Measurements from ENCODE around the gene ATL2. TPM values are rescaled to one million over a fixed set of nuclear protein-coding genes. Genes with fewer than 3 reads are reported as not detected.

The ATL2 gene
- total and polyA plus RNA-seq, 2 donors (not counting 3 experiments of a cell fraction or from before 2014, with no cell fraction given) = 23.9 to 45.5 TPM

DNA sequence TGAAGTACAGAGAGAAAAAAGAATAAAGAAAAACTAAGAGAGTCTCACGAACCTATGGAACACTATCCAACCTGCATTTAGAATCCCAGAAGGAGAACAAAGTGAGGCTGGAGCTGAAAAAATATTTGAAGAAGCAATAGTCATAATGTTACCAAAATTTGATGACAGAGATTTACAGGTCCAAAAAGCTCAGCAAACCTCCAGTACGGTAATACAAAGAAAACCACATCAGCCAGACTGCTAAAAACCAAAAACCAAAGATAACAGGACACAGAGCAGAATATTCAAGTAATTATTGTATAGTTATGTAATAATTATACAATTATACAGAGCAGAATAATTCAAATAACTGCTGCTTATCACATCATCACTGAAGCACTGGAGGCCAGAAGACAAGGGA is 23.7 kb downstream of the ATL2 start:
- no peak for FAIRE-seq
- H3K9me3 ChIP-seq (replicated peaks; ENCODE audit: control insufficient read depth, insufficient read depth, low read length) = no peaks in the 10 kb centered on the region
- H3K4me1 ChIP-seq (ENCODE audit: control insufficient read depth, extremely low read depth, insufficient read depth, low read length) = no peaks in the 10 kb centered on the region
- POLR2A ChIA-PET = no interaction called here
- CTCF ChIA-PET = interaction anchor here (1.0 to 1.3 kb wide), 4 partner anchors 13 to 250 kb away, joined by 3 to 4 read pairs (median 4); no protein-coding TSS in a partner anchor
- H3K79me2 ChIP-seq (ENCODE audit: control insufficient read depth, insufficient read depth, low read length) = peaks cover 72% of the 10 kb centered on the region
- dilution Hi-C loops (cut with MboI; ENCODE audit: extremely low pct_ligation_motif_present, low sequenced_read_pairs) (no loop called here), intact Hi-C loops (cut with micrococcal nuclease) (no loop called here)
- TF ChIP-seq POLR2AphosphoS5 (IDR thresholded peaks at IDR 0.05; ENCODE audit: insufficient read depth, low read depth, low read length) = no peak
- TF ChIP-seq, protein P1, sequence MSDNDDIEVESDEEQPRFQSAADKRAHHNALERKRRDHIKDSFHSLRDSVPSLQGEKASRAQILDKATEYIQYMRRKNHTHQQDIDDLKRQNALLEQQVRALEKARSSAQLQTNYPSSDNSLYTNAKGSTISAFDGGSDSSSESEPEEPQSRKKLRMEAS (IDR thresholded peaks at IDR 0.05; ENCODE audit: insufficient read depth, insufficient read length) = no peak
- no peak for TF ChIP-seq FOS (IDR thresholded peaks at IDR 0.05; ENCODE audit: borderline replicate concordance, insufficient read depth, low read length)
- TF ChIP-seq EZH2 (IDR thresholded peaks at IDR 0.05; ENCODE audit: borderline replicate concordance, low read depth, low read length, severe bottlenecking) = no peak
- no peak for TF ChIP-seq MYC (IDR thresholded peaks at IDR 0.05; ENCODE audit: low read depth, low read length)
- H3K27ac ChIP-seq (ENCODE audit: insufficient read depth, low read depth, low read length) = no peak overlapping the region
- no peak overlapping the region for H3K9ac ChIP-seq (replicated peaks; ENCODE audit: extremely low read depth, insufficient read depth, low read length)
- H2AFZ ChIP-seq (ENCODE audit: low read depth, low read length) = no peak overlapping the region
- no peaks in the 10 kb centered on the region for H3K36me3 ChIP-seq (ENCODE audit: control insufficient read depth in 2 of 2, extremely low read depth in 1 of 2, insufficient read depth in 2 of 2, low read length in 2 of 2)
- no peak for DNase-seq (ENCODE audit: low read depth, low spot score)
- no peaks in the 10 kb centered on the region for H4K20me1 ChIP-seq (replicated peaks; ENCODE audit: control insufficient read depth, extremely low read depth, insufficient read depth, low read length)
- no peaks in the 10 kb centered on the region for H3K9me1 ChIP-seq (replicated peaks; ENCODE audit: control insufficient read depth, extremely low read depth, insufficient read depth, low read length)
- H3K4me2 ChIP-seq (ENCODE audit: insufficient read depth, low read length) = no peak overlapping the region
- no peaks in the 10 kb centered on the region for H3K27me3 ChIP-seq (ENCODE audit: control insufficient read depth in 2 of 2, insufficient read depth in 2 of 2, low read length in 2 of 2)
- H3K4me3 ChIP-seq (replicated peaks in 1 of 3; ENCODE audit: insufficient read depth in 1 of 3, low read depth in 1 of 3, low read length in 3 of 3) = no peak overlapping the region
- BruUV-seq (replicated peaks) = no TSS peak

DNA sequence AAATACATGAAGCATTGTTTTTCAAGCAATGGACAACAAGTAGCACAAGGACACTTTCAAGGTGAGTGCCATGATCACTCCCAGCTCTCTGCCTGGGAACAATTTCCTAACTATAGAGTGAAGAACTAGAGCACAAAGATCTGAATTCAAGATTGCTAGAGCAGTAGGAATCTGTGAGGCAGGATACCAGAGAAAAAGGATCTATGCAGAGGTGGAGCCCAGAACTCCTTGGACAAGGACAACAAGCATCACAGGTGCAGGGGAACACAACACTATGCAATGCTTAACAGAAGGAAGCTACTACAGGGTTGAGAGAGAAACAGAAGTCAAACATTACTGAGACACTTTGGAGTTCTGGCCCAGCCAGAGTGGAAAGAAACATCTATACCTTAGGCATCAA is 24.7 kb downstream of the ATL2 start:
- no peak for FAIRE-seq
- intact Hi-C loops (cut with micrococcal nuclease) (no loop called here), dilution Hi-C loops (cut with MboI; ENCODE audit: extremely low pct_ligation_motif_present, low sequenced_read_pairs) (no loop called here)
- Histone ChIP-seq H2AFZ (ENCODE audit: low read depth, low read length) (no peak overlapping the region), H3K9me3 (replicated peaks; ENCODE audit: control insufficient read depth, insufficient read depth, low read length) (no peaks in the 10 kb centered on the region), H3K4me2 (ENCODE audit: insufficient read depth, low read length) (no peak overlapping the region), H3K36me3 (ENCODE audit: control insufficient read depth in 2 of 2, extremely low read depth in 1 of 2, insufficient read depth in 2 of 2, low read length in 2 of 2) (no peaks in the 10 kb centered on the region), H3K4me1 (ENCODE audit: control insufficient read depth, extremely low read depth, insufficient read depth, low read length) (no peaks in the 10 kb centered on the region), H3K4me3 (replicated peaks in 1 of 3; ENCODE audit: insufficient read depth in 1 of 3, low read depth in 1 of 3, low read length in 3 of 3) (no peak overlapping the region), H3K27ac (ENCODE audit: insufficient read depth, low read depth, low read length) (no peak overlapping the region), H3K9ac (replicated peaks; ENCODE audit: extremely low read depth, insufficient read depth, low read length) (no peak overlapping the region), H3K79me2 (ENCODE audit: control insufficient read depth, insufficient read depth, low read length) (peaks cover 73% of the 10 kb centered on the region), H3K9me1 (replicated peaks; ENCODE audit: control insufficient read depth, extremely low read depth, insufficient read depth, low read length) (no peaks in the 10 kb centered on the region), H3K27me3 (ENCODE audit: control insufficient read depth in 2 of 2, insufficient read depth in 2 of 2, low read length in 2 of 2) (no peaks in the 10 kb centered on the region), H4K20me1 (replicated peaks; ENCODE audit: control insufficient read depth, extremely low read depth, insufficient read depth, low read length) (no peaks in the 10 kb centered on the region)
- no TSS peak for BruUV-seq (replicated peaks)
- TF ChIP-seq, protein P2, sequence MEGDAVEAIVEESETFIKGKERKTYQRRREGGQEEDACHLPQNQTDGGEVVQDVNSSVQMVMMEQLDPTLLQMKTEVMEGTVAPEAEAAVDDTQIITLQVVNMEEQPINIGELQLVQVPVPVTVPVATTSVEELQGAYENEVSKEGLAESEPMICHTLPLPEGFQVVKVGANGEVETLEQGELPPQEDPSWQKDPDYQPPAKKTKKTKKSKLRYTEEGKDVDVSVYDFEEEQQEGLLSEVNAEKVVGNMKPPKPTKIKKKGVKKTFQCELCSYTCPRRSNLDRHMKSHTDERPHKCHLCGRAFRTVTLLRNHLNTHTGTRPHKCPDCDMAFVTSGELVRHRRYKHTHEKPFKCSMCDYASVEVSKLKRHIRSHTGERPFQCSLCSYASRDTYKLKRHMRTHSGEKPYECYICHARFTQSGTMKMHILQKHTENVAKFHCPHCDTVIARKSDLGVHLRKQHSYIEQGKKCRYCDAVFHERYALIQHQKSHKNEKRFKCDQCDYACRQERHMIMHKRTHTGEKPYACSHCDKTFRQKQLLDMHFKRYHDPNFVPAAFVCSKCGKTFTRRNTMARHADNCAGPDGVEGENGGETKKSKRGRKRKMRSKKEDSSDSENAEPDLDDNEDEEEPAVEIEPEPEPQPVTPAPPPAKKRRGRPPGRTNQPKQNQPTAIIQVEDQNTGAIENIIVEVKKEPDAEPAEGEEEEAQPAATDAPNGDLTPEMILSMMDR (IDR thresholded peaks at IDR 0.05; ENCODE audit: extremely low read depth in 1 of 2, insufficient read depth in 1 of 2, low read depth in 1 of 2, low read length in 2 of 2) = no peak
- TF ChIP-seq POLR2AphosphoS5 (IDR thresholded peaks at IDR 0.05; ENCODE audit: insufficient read depth, low read depth, low read length) = no peak
- no peak for TF ChIP-seq POLR2A (IDR thresholded peaks at IDR 0.05; ENCODE audit: low read depth, low read length)
- no peak for TF ChIP-seq FOS (IDR thresholded peaks at IDR 0.05; ENCODE audit: borderline replicate concordance, insufficient read depth, low read length)
- TF ChIP-seq JUN (IDR thresholded peaks at IDR 0.05; ENCODE audit: borderline replicate concordance, insufficient read depth, insufficient read length, low read depth) = no peak
- POLR2A ChIA-PET = no interaction called here
- CTCF ChIA-PET = interaction anchor here (1.0 to 1.3 kb wide), 4 partner anchors 14 to 251 kb away, joined by 3 to 4 read pairs (median 4); no protein-coding TSS in a partner anchor
- no peak for DNase-seq (ENCODE audit: low read depth, low spot score)
